KMS-11 (cell line): Measurements from ENCODE around the gene UBASH3A.

Experiments
- H2AFZ ChIP-seq: fragments of 200-600 bp; sonication (generic); 2 replicates; pipeline ENCODE4 v1.6.1; 2016; ENCODE audit warnings: antibody characterized with exemption, mixed run types, low read depth
- H3K27ac ChIP-seq: fragments of 200-600 bp; sonication (generic); 2 replicates; pipeline ENCODE4 v1.6.1; 2016; ENCODE audit warnings: mild to moderate bottlenecking, mixed run types
- H3K27me3 ChIP-seq: fragments of 200-600 bp; sonication (generic); 2 replicates; pipeline ENCODE4 v1.6.1; 2017; ENCODE audit warnings: mild to moderate bottlenecking, low read depth, mixed run types, moderate library complexity; ENCODE audit not compliant: insufficient read depth
- H3K36me3 ChIP-seq: fragments of 200-600 bp; sonication (generic); 2 replicates; pipeline ENCODE4 v1.6.1; 2017; ENCODE audit warnings: mild to moderate bottlenecking, mixed run types; ENCODE audit not compliant: insufficient read depth
- H3K4me1 ChIP-seq: fragments of 200-600 bp; sonication (generic); 2 replicates; pipeline ENCODE4 v1.6.1; 2016; ENCODE audit warnings: mild to moderate bottlenecking, low read depth, mixed run types; ENCODE audit not compliant: poor library complexity, severe bottlenecking
- H3K4me2 ChIP-seq: fragments of 200-600 bp; sonication (generic); 2 replicates; pipeline ENCODE4 v1.7.0; 2016; ENCODE audit warnings: mild to moderate bottlenecking, mixed run types
- H3K4me3 ChIP-seq: fragments of 200-600 bp; sonication (generic); IDR thresholded peaks from 2 replicates; pipeline ENCODE4 v1.6.1; 2017; ENCODE audit warnings: low read depth, low read length, mixed read lengths; ENCODE audit not compliant: insufficient read depth
- H3K79me2 ChIP-seq: fragments of 200-600 bp; sonication (generic); 2 replicates; pipeline ENCODE4 v1.6.1; 2016; ENCODE audit warnings: low read depth, mixed run types; ENCODE audit not compliant: insufficient read depth
- H3K9ac ChIP-seq: fragments of 200-600 bp; sonication (generic); 2 replicates; pipeline ENCODE4 v1.6.1; 2016; ENCODE audit warnings: mild to moderate bottlenecking, mixed run types
- H4K20me1 ChIP-seq: fragments of 200-600 bp; sonication (generic); 2 replicates; pipeline ENCODE4 v1.6.1; 2016; ENCODE audit warnings: mild to moderate bottlenecking, mixed run types; ENCODE audit not compliant: insufficient read depth
- CTCF ChIP-seq: fragments of 200-600 bp; sonication (generic); conservative IDR thresholded peaks from 2 replicates; pipeline ENCODE4 v1.6.1; 2017; ENCODE audit warnings: low read depth, mild to moderate bottlenecking, antibody characterized with exemption, low read length, moderate library complexity, mixed read lengths

UBASH3A gene

GRCh38 chr21:42429021-42429420 lies 25.3 kb downstream of the UBASH3A start:
- H3K27me3 ChIP-seq: peaks cover 47% of the 10 kb centered on the region; the same call in 1 of the 2 replicates
- H3K4me2 ChIP-seq: no peak overlapping the region
- H3K4me1 ChIP-seq: no peaks in the 10 kb centered on the region
- H3K27ac ChIP-seq: no peak overlapping the region
- H4K20me1 ChIP-seq: no peaks in the 10 kb centered on the region
- no peaks in the 10 kb centered on the region for H3K36me3 ChIP-seq
- no peak overlapping the region for H3K4me3 ChIP-seq
- no peak overlapping the region for H3K9ac ChIP-seq
- no peak for TF ChIP-seq CTCF
- H2AFZ ChIP-seq: no peak overlapping the region
- no peaks in the 10 kb centered on the region for H3K79me2 ChIP-seq

- H3K4me2 ChIP-seq: no peak overlapping the region
- no peaks in the 10 kb centered on the region for H3K36me3 ChIP-seq
- no peak overlapping the region for H2AFZ ChIP-seq
- no peaks in the 10 kb centered on the region for H3K79me2 ChIP-seq
- H3K4me3 ChIP-seq: no peak overlapping the region
- H3K27ac ChIP-seq: no peak overlapping the region
- no peak overlapping the region for H3K9ac ChIP-seq
- TF ChIP-seq CTCF: no peak
- H3K4me1 ChIP-seq: no peaks in the 10 kb centered on the region
- H3K27me3 ChIP-seq: peaks cover 46% of the 10 kb centered on the region; the same call in 1 of the 2 replicates
- no peaks in the 10 kb centered on the region for H4K20me1 ChIP-seq
Measured at GRCh38 chr21:42429856-42430255, 26.2 kb downstream of the UBASH3A start.

- H3K79me2 ChIP-seq: no peaks in the 10 kb centered on the region
- no peak overlapping the region for H2AFZ ChIP-seq
- no peak overlapping the region for H3K4me3 ChIP-seq
- no peak for TF ChIP-seq CTCF
- H3K36me3 ChIP-seq: no peaks in the 10 kb centered on the region
- H3K9ac ChIP-seq: no peak overlapping the region
- no peak overlapping the region for H3K27ac ChIP-seq
- H3K4me1 ChIP-seq: no peaks in the 10 kb centered on the region
- no peaks in the 10 kb centered on the region for H4K20me1 ChIP-seq
- H3K27me3 ChIP-seq: peaks cover 44% of the 10 kb centered on the region; the same call in 1 of the 2 replicates
- H3K4me2 ChIP-seq: no peak overlapping the region
Measured at GRCh38 chr21:42430521-42430920, 26.8 kb downstream of the UBASH3A start.

- Histone ChIP-seq H3K27ac (no peak overlapping the region), H3K36me3 (no peaks in the 10 kb centered on the region), H2AFZ (no peak overlapping the region), H3K9ac (no peak overlapping the region), H4K20me1 (no peaks in the 10 kb centered on the region), H3K4me2 (no peak overlapping the region), H3K79me2 (no peaks in the 10 kb centered on the region), H3K4me3 (no peak overlapping the region), H3K4me1 (no peaks in the 10 kb centered on the region), H3K27me3 (peaks cover 45% of the 10 kb centered on the region; the same call in 1 of the 2 replicates)
- TF ChIP-seq CTCF: no peak
Measured at GRCh38 chr21:42431196-42431595, 27.5 kb downstream of the UBASH3A start.
